ENCODE results near the gene CACNG4.

DNA sequence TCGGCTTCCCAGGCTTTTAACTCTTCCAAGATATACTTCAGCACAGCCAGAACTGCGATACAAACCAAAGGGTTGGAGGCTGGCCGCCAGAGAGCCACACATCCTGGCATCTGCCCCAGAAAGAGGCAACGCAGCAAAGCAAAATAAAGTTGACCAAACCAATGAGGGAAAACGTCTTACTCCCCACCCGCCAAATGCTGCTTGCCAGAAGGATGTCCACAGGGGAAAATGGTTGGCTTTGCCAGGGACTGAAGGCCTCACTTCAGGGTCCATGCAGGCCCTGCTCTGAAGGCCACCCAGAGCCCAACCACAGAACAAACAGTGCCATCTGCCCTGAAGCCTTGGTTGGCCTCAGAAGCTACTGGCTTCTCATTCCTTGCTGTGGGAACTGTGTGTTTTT lies 94.9 kb downstream of the CACNG4 start:
- TF ChIP-seq, protein P1, sequence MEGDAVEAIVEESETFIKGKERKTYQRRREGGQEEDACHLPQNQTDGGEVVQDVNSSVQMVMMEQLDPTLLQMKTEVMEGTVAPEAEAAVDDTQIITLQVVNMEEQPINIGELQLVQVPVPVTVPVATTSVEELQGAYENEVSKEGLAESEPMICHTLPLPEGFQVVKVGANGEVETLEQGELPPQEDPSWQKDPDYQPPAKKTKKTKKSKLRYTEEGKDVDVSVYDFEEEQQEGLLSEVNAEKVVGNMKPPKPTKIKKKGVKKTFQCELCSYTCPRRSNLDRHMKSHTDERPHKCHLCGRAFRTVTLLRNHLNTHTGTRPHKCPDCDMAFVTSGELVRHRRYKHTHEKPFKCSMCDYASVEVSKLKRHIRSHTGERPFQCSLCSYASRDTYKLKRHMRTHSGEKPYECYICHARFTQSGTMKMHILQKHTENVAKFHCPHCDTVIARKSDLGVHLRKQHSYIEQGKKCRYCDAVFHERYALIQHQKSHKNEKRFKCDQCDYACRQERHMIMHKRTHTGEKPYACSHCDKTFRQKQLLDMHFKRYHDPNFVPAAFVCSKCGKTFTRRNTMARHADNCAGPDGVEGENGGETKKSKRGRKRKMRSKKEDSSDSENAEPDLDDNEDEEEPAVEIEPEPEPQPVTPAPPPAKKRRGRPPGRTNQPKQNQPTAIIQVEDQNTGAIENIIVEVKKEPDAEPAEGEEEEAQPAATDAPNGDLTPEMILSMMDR (IDR thresholded peaks at IDR 0.05) = no peak
- no peak for TF ChIP-seq POLR2AphosphoS5 (IDR thresholded peaks at IDR 0.05)
- no peak for TF ChIP-seq POLR2A (IDR thresholded peaks at IDR 0.05)
- TF ChIP-seq EP300 (IDR thresholded peaks at IDR 0.05; ENCODE audit: low read depth) = no peak
